Activated T-cell treated with anti-CD3 and anti-CD28 coated beads, Interleukin-2, amount 50 U/mL, for 4 hours (primary cell): ENCODE results near the gene HDAC4. TPM values are rescaled to one million over a fixed set of nuclear protein-coding genes. Genes with fewer than 3 reads are reported as not detected.

Experiments used
- ATAC-seq, 2 donors: fragments of 200-7000 bp; cut with Tn5 transposase; one replicate each; pipeline ENCODE4 v1.10.0; 2021
- DNase-seq: peaks from one replicate; pipeline ENCODE4 v3.0.0-alpha.2; 2020
- H3K27me3 Mint-ChIP-seq: one replicate; pipeline ENCODE4 v1.8.0; 2021; ENCODE audit warnings: low read depth, mixed read lengths
- H3K36me3 Mint-ChIP-seq: one replicate; pipeline ENCODE4 v1.8.0; 2022; ENCODE audit warnings: mixed read lengths; ENCODE audit not compliant: insufficient read depth
- H3K4me1 Mint-ChIP-seq: one replicate; pipeline ENCODE4 v1.8.0; 2021; ENCODE audit warnings: low read depth, mixed read lengths
- H3K4me3 Mint-ChIP-seq: one replicate; pipeline ENCODE4 v1.8.0; 2021; ENCODE audit warnings: mild to moderate bottlenecking, moderate library complexity, mixed read lengths
- H3K9me3 Mint-ChIP-seq: one replicate; pipeline ENCODE4 v1.8.0; 2021; ENCODE audit warnings: mixed read lengths
- total RNA-seq, 3 donors: library from RNA; stranded (reverse); gene quantifications; one replicate each; pipeline ENCODE4 v1.2.1, GENCODE V29; 2021

HDAC4 gene
- total RNA-seq, 3 donors from 2014 or later = 30.4 to 34.1 (median 31.9) TPM

GRCh38 chr2:239008004-239008403, 392.8 kb downstream of the HDAC4 start:
- H3K4me3 Mint-ChIP-seq = no peak overlapping the region
- H3K36me3 Mint-ChIP-seq = no peaks in the 10 kb centered on the region
- DNase-seq (no peak), ATAC-seq (no peak)
- no peaks in the 10 kb centered on the region for H3K4me1 Mint-ChIP-seq
- H3K27me3 Mint-ChIP-seq = peaks cover 45% of the 10 kb centered on the region
- H3K9me3 Mint-ChIP-seq = no peaks in the 10 kb centered on the region

GRCh38 chr2:239006622-239007285, 394.1 kb downstream of the HDAC4 start:
- H3K27me3 Mint-ChIP-seq = peaks cover 46% of the 10 kb centered on the region

DNA sequence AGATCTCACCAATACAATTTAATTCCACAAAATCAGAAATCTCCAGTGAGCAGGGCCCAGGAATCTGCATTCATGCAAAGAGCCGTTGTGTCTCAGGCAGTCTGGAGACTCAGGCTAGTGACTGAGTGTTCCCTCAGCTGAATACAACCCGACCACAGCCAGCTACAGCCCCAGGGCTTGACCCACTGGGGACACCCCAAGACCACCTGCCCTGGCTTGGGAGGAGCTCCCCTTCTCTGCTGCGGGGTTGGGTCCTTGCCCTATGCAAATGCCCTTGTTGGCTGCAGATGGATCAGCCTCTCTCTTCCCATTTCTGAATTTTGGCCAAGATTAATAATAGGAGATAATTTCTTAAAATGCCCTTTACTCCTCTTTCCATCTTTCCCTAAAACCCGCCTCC, 395.2 kb downstream of the HDAC4 start:
- H3K9me3 Mint-ChIP-seq = peaks cover 11% of the 10 kb centered on the region
- no peaks in the 10 kb centered on the region for H3K4me1 Mint-ChIP-seq
- no peak for DNase-seq
- no peaks in the 10 kb centered on the region for H3K36me3 Mint-ChIP-seq
- no peak for ATAC-seq
- H3K4me3 Mint-ChIP-seq = no peak overlapping the region
- peaks cover 48% of the 10 kb centered on the region for H3K27me3 Mint-ChIP-seq

More at GRCh38 chr2:239006622-239007285, 394.1 kb downstream of the HDAC4 start:
- Mint-ChIP-seq H3K9me3 (peaks cover 6% of the 10 kb centered on the region), H3K4me3 (no peak overlapping the region), H3K36me3 (no peaks in the 10 kb centered on the region), H3K4me1 (no peaks in the 10 kb centered on the region)
- ATAC-seq (no peak), DNase-seq (no peak)

DNA sequence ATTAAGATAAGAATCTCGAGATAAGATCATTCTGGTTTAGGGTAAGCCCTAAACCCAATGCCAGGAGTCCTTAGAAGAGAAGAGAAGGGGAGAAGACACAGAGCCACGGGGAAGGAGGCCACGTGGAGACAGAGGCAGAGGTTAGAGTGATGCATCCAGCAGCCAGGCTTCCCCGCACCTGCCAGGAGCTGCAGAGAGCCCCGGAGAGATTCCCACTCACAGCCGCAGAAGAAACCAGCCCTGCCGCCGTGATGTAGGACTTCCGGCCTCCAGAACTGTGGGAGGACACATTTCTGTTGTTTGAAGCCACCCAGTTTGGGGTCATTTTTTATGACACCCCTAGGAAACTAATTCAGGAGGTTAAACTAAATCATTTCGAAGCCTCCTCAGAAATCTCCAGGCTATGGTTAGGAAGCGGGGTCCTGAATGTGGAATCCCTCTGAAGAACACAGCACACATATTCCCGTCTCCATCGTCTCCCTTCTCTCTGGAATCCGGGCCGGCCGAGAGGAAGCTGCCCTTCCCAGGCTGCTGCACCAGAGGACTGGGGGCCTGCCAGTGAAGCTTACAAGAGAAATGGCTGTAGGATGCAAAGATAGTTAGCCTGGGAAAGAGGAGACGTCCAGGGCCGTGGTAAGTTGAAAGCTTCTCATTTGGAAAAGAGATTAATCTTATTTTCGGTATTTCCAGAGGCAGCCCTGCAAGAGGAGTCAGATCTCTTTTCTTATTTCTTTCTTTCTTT, 396.4 kb downstream of the HDAC4 start:
- H3K4me1 Mint-ChIP-seq = no peaks in the 10 kb centered on the region
- ATAC-seq (no peak), DNase-seq (no peak)
- peaks cover 11% of the 10 kb centered on the region for H3K9me3 Mint-ChIP-seq
- no peak overlapping the region for H3K4me3 Mint-ChIP-seq
- H3K27me3 Mint-ChIP-seq = peaks cover 44% of the 10 kb centered on the region
- H3K36me3 Mint-ChIP-seq = no peaks in the 10 kb centered on the region

DNA sequence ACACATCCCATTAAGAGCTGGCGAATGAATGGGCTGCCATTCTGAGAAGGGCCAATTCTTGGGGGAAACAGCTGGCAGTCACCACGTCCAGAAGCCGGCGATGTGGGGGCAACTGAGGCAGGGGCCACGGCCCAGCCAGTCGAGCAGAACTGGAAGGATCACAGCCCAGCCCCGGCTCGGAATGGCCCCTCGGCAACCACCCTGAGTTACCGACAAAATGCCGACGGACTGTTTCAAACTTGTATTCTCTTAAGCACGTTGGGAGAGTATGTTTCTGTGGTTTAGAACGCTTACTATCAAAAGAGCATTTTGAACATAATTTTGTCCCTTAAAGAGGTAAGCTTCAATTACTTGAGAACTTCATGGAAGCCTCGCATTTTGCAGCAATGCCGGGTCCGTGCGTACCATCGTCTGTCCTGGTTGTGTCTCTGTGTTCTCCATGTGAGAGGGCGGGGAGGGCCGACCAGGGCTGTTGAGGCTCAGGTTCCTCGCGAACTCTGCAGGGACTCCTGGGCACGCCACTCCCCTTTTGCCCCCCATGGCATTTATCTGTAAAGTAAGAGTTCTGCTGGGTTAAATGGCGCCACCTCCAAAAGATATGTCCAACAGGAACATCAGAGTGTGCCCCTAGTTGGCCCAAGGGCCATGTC, 397.1 kb downstream of the HDAC4 start:
- Mint-ChIP-seq H3K4me3 (no peak overlapping the region), H3K36me3 (no peaks in the 10 kb centered on the region), H3K9me3 (peaks cover 11% of the 10 kb centered on the region), H3K4me1 (no peaks in the 10 kb centered on the region), H3K27me3 (peaks cover 38% of the 10 kb centered on the region)
- DNase-seq (no peak), ATAC-seq (no peak)

DNA sequence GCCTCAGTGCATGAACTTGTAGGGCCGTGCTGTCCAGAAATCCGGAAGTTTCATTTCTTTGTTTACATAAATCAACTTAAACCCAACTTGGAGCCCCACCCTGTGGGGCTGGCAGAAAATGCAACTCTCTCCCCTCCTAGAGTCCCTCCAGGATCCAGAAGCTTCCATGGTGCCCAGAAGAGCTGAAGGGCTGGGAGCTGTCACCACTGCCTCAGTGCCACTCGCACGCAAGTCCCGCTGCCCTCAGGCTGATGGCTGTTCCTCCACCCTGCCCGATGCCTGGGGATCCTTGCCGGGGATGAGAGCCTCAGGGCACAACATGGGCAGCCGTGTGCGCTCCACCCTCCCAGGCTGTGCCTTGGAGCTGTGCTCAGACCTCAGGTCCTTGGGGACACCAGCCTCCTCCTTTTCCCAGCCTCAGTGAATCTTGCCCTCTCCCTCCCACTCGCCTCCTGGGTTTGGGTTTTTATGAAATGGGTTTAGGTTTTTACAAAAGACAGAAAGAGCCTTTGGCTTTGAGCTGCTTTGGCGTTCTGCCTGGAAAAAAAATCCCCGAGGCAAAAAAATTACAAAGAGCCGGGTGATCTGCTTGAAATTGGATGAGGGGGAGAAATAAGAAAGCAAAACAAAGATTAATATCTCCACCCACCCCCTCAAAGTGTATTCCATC, 397.7 kb downstream of the HDAC4 start:
- Mint-ChIP-seq H3K27me3 (peaks cover 34% of the 10 kb centered on the region), H3K9me3 (peaks cover 11% of the 10 kb centered on the region), H3K4me3 (no peak overlapping the region), H3K36me3 (no peaks in the 10 kb centered on the region), H3K4me1 (no peaks in the 10 kb centered on the region)
- DNase-seq = no peak
- ATAC-seq = no peak

DNA sequence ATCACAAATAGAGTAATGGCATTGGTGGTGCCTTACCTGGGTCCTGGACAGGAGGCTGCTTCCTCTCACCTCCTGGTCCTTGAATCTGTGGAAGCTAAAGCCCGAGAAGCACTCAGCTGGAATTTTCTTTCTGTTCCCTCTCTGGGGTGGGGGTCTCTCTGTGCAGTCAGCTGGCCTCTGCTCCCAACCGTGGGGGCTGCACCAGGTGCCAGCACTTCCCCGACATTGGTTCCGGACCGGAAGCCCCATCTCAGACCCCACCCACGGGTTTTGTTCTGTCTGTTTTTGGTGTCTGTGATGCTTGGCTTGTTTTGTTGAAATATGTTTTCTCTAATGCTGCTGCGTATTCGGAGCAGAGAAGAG, 398.2 kb downstream of the HDAC4 start:
- Mint-ChIP-seq H3K27me3 (peaks cover 33% of the 10 kb centered on the region), H3K36me3 (no peaks in the 10 kb centered on the region), H3K4me3 (no peak overlapping the region), H3K9me3 (peaks cover 11% of the 10 kb centered on the region), H3K4me1 (no peaks in the 10 kb centered on the region)
- DNase-seq = no peak
- no peak for ATAC-seq

DNA sequence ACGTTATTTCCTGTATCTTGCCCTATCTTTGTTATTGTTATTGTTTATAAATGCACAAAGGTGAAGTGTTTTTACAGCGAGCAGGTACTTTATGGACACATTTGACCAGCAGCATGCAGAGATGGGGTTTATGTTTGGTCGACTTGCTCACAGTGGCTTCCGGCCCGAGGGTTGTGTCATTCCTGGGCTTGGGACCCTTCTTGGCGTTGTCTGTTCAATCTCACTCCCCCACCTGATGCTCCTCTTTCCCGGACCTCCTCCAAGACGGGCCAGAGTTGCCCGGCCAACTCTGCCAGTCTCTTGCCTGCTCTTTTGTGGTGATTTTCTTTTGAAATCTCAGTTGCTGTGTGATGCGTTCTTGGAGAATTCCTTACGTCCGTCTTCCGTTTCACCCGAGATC, 399.0 kb downstream of the HDAC4 start:
- peaks cover 11% of the 10 kb centered on the region for H3K9me3 Mint-ChIP-seq

GRCh38 chr2:239000500-239001073, 400.2 kb downstream of the HDAC4 start:
- DNase-seq = no peak

More for the DNA sequence above, 399.0 kb downstream of the HDAC4 start:
- DNase-seq = no peak
- Mint-ChIP-seq H3K27me3 (peaks cover 29% of the 10 kb centered on the region), H3K36me3 (no peaks in the 10 kb centered on the region), H3K4me1 (no peaks in the 10 kb centered on the region), H3K4me3 (no peak overlapping the region)
- ATAC-seq = no peak

GRCh38 chr2:239000089-239000488, 400.7 kb downstream of the HDAC4 start:
- H3K4me3 Mint-ChIP-seq = no peak overlapping the region
- no peaks in the 10 kb centered on the region for H3K4me1 Mint-ChIP-seq

More at GRCh38 chr2:239000500-239001073, 400.2 kb downstream of the HDAC4 start:
- H3K4me3 Mint-ChIP-seq = no peak overlapping the region
- no peaks in the 10 kb centered on the region for H3K36me3 Mint-ChIP-seq
- no peak for ATAC-seq
- peaks cover 26% of the 10 kb centered on the region for H3K27me3 Mint-ChIP-seq
- peaks cover 11% of the 10 kb centered on the region for H3K9me3 Mint-ChIP-seq
- H3K4me1 Mint-ChIP-seq = no peaks in the 10 kb centered on the region

DNA sequence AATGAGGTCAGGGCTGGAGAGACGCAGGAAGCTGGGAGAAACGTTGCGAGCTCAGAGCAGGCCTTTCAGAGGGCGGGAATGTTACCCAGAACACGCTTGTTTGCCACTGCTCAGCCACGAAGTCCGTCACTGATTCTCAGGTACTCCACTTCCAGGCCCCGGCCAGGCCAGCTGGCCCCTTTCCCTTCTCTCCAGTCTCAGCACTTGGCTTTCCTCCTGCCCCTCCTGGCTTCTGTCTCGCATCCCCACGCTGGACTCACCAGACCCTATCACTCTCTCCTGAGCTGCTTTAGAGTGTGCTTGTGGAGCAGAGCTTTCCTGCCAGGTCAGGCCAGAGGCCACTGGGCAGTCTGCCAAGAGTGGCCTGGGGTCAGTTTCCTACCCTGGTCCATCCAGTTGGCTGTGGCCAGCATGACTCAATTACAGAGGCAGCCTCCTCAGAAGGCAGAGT, 401.5 kb downstream of the HDAC4 start:
- Mint-ChIP-seq H3K4me1 (no peaks in the 10 kb centered on the region), H3K4me3 (no peak overlapping the region), H3K9me3 (peaks cover 14% of the 10 kb centered on the region), H3K27me3 (peaks cover 26% of the 10 kb centered on the region), H3K36me3 (no peaks in the 10 kb centered on the region)
- ATAC-seq = no peak
- DNase-seq = no peak

More at GRCh38 chr2:239000089-239000488, 400.7 kb downstream of the HDAC4 start:
- H3K27me3 Mint-ChIP-seq = peaks cover 29% of the 10 kb centered on the region
- DNase-seq = no peak
- peaks cover 11% of the 10 kb centered on the region for H3K9me3 Mint-ChIP-seq
- H3K36me3 Mint-ChIP-seq = no peaks in the 10 kb centered on the region
- ATAC-seq = no peak

DNA sequence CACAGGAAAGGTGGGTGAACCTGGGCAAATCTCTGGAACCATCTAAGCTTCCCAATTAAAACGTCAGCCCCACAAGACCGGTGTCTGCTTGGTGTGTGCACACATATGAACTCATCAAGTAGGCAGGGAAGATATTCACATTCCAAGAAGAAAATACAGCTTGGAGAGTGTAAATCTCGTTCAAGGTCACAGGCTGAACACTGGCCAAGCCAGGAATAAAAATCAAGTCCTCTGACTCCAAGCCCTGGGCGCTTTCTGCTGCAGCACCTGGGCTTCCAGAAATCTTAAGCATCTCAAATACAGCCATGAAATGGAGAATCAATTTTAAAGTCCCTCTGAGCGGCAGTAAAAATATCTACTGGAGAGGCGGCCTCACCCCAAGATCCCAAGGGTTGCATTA, 402.0 kb downstream of the HDAC4 start:
- ATAC-seq = no peak

More for the DNA sequence above, 402.0 kb downstream of the HDAC4 start:
- Mint-ChIP-seq H3K27me3 (peaks cover 22% of the 10 kb centered on the region), H3K36me3 (no peaks in the 10 kb centered on the region), H3K4me1 (no peaks in the 10 kb centered on the region), H3K9me3 (peaks cover 18% of the 10 kb centered on the region), H3K4me3 (no peak overlapping the region)
- DNase-seq = no peak
